CD14-positive monocyte (primary cell): Measurements from ENCODE around the gene PHKA1. TPM values are rescaled to one million over a fixed set of nuclear protein-coding genes. Genes with fewer than 3 reads are reported as not detected.

ENCODE experiments used
- DNase-seq, 3 donors: peaks; one replicate each; pipeline ENCODE4 v3.0.0-alpha.2; 2011 to 2022
- H2AFZ ChIP-seq: 2 replicates; pipeline ENCODE4 v1.6.0; 2012; ENCODE audit warnings: mild to moderate bottlenecking, low read depth, low read length, inconsistent platforms; ENCODE audit not compliant: insufficient read depth, poor library complexity, severe bottlenecking
- H3K27ac ChIP-seq, 2 donors: 1 replicate in 1 of 2; 2 replicates in 1 of 2; pipeline ENCODE4 v1.5.1; 2012 to 2013; ENCODE audit warnings: low read length in 2 of 2, control low read depth in 1 of 2, inconsistent platforms in 1 of 2, low read depth in 1 of 2, mild to moderate bottlenecking in 1 of 2
- H3K27me3 ChIP-seq, 2 donors: one replicate each; pipeline versions ENCODE4 v1.6.0 to v1.6.1; 2011 to 2013; ENCODE audit warnings: low read length in 2 of 2; ENCODE audit not compliant: control insufficient read depth in 2 of 2, insufficient read depth in 2 of 2
- H3K36me3 ChIP-seq, 2 donors: replicated peaks in 1 of 2; 1 replicate in 1 of 2; 2 replicates in 1 of 2; pipeline versions ENCODE4 v1.5.1 to v1.6.1; 2012 to 2013; ENCODE audit warnings: low read length in 2 of 2, control low read depth in 1 of 2, inconsistent platforms in 1 of 2, mild to moderate bottlenecking in 1 of 2; ENCODE audit not compliant: insufficient read depth in 2 of 2, control insufficient read depth in 1 of 2
- H3K4me1 ChIP-seq, 2 donors: 1 replicate in 1 of 2; 2 replicates in 1 of 2; pipeline versions ENCODE4 v1.5.1 to v1.6.1; 2012 to 2013; ENCODE audit warnings: low read length in 2 of 2, control low read depth in 1 of 2, inconsistent platforms in 1 of 2, mild to moderate bottlenecking in 1 of 2, moderate library complexity in 1 of 2; ENCODE audit not compliant: insufficient read depth in 2 of 2, control insufficient read depth in 1 of 2
- H3K4me2 ChIP-seq: replicated peaks from 2 replicates; pipeline ENCODE3; 2012; ENCODE audit warnings: low read length, moderate library complexity, mild to moderate bottlenecking; ENCODE audit not compliant: poor library complexity, severe bottlenecking; ENCODE audit errors: extremely low read depth
- H3K4me3 ChIP-seq, 3 experiments: fragments of 200-600 bp in 1 of 3; sonication (generic) in 1 of 3; replicated peaks in 1 of 3; 1 replicate in 2 of 3; 2 replicates in 1 of 3; pipeline ENCODE4 v1.5.1; 2011 to 2013; ENCODE audit warnings: low read length in 3 of 3, mild to moderate bottlenecking in 3 of 3, control low read depth in 2 of 3, low read depth in 2 of 3, inconsistent platforms in 1 of 3, moderate library complexity in 1 of 3
- H3K79me2 ChIP-seq: 2 replicates; pipeline ENCODE4 v1.6.0; 2012; ENCODE audit warnings: mild to moderate bottlenecking, control low read depth, inconsistent platforms, low read length, moderate library complexity; ENCODE audit not compliant: insufficient read depth
- H3K9ac ChIP-seq: 2 replicates; pipeline ENCODE4 v1.6.0; 2017; ENCODE audit warnings: low read length, mild to moderate bottlenecking; ENCODE audit not compliant: insufficient read depth, poor library complexity, severe bottlenecking
- H3K9me3 ChIP-seq, 2 donors: replicated peaks in 1 of 2; 1 replicate in 1 of 2; 2 replicates in 1 of 2; pipeline versions ENCODE4 v1.5.1 to v1.6.1; 2012 to 2013; ENCODE audit warnings: low read length in 2 of 2, control low read depth in 1 of 2; ENCODE audit not compliant: control insufficient read depth in 1 of 2, insufficient read depth in 1 of 2
- H4K20me1 ChIP-seq: 2 replicates; pipeline ENCODE4 v1.6.0; 2012; ENCODE audit warnings: mild to moderate bottlenecking, low read length, control low read depth, moderate library complexity; ENCODE audit not compliant: insufficient read depth
- H3K27ac Mint-ChIP-seq, 7 donors: one replicate each; pipeline ENCODE4 v1.8.0; 2020; ENCODE audit warnings: mild to moderate bottlenecking in 7 of 7, mixed read lengths in 7 of 7, moderate library complexity in 6 of 7, inconsistent platforms in 2 of 7
- H3K27me3 Mint-ChIP-seq, 3 donors: one replicate each; pipeline ENCODE4 v1.8.0; 2021 to 2022; ENCODE audit warnings: low read depth in 3 of 3, mild to moderate bottlenecking in 3 of 3, mixed read lengths in 3 of 3, moderate library complexity in 3 of 3, inconsistent platforms in 1 of 3
- H3K36me3 Mint-ChIP-seq, 2 donors: one replicate each; pipeline ENCODE4 v1.8.0; 2020; ENCODE audit warnings: mixed read lengths in 2 of 2, inconsistent platforms in 1 of 2, mild to moderate bottlenecking in 1 of 2
- H3K4me1 Mint-ChIP-seq: one replicate; pipeline ENCODE4 v1.8.0; 2020; ENCODE audit warnings: mild to moderate bottlenecking, mixed read lengths
- H3K4me3 Mint-ChIP-seq, 2 donors: one replicate each; pipeline ENCODE4 v1.8.0; 2020; ENCODE audit warnings: mild to moderate bottlenecking in 2 of 2, mixed read lengths in 2 of 2, moderate library complexity in 1 of 2
- H3K9me3 Mint-ChIP-seq, 7 donors: one replicate each; pipeline ENCODE4 v1.8.0; 2020 to 2022; ENCODE audit warnings: mixed read lengths in 7 of 7, mild to moderate bottlenecking in 6 of 7, moderate library complexity in 6 of 7, inconsistent platforms in 2 of 7
- WGBS: methylation state at CpG from one replicate; pipeline ENCODE4 v1.1.5; 2013; ENCODE audit warnings: missing lambda C conversion rate; ENCODE audit not compliant: insufficient coverage; 5-methylcytosine and 5-hydroxymethylcytosine counted together
- intact Hi-C, 2 donors: fragments of 100-400 bp; cut with micrococcal nuclease; formaldehyde crosslinking; loops; one replicate each; pipeline versions ENCODE4 v1.15.0 to v1.15.1; 2023
- polyA plus RNA-seq, 3 donors: library from polyadenylated mRNA; depleted of rRNA in 1 of 3; unstranded in 2 of 3; stranded (reverse) in 1 of 3; fragments of 300-500 nt in 2 of 3; fragments of >200 nt in 1 of 3; fragmentation: Illumina TruSeq in 2 of 3; gene quantifications; 1 replicate in 2 of 3; 2 replicates in 1 of 3; pipeline ENCODE4 v1.2.3, GENCODE V29; 2012 to 2021
- TF ChIP-seq, protein P1 (sequence below): fragments of 200-600 bp; IDR thresholded peaks from one replicate; pipeline ENCODE4 v1.8.0; 2022; ENCODE audit warnings: antibody characterized with exemption, mild to moderate bottlenecking

The PHKA1 gene
- polyA plus RNA-seq, 3 donors: 0.01 TPM; not detected in 2

DNA sequence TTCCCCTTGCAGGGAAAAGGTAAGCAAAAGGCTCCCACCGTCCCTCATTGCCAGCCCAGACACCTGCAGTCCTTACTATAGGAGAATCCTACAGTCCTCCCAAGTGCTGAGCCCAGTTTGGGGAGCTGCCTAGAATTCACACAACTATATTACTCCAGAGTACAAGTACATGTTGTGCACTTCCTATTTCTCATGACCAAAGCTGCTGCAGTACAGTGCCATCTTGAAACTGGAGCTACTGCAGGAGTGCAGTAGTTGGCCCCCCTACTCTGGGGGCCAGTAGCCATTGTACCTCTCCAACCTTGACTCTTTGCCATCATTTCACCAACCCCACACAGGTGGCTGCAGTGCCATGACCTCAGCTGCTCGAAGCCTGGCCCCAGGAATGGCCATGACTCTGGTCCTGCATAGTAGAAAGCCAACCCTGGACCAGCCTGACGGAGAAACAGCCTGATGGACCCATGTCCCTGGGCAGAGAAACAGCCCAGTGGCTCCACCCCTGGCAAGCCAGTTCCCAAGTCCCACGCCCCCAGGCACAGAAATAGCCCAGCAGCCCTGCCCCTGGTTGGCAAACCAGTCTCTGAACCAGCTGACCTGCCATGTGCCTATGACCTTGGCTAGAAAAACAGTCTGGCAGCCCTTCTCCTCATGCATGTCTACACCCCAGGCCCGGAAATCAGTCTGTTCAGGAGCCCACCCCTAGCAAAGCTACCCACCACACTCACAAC lies 51.9 kb downstream of the PHKA1 start:
- Histone ChIP-seq H2AFZ (no peak overlapping the region), H3K4me3 (no peak overlapping the region), H3K9me3 (no peaks in the 10 kb centered on the region), H3K4me2 (no peak overlapping the region), H3K27me3 (no peaks in the 10 kb centered on the region), H3K4me1 (no peaks in the 10 kb centered on the region), H3K9ac (no peak overlapping the region), H3K79me2 (no peaks in the 10 kb centered on the region), H3K27ac (no peak overlapping the region), H3K36me3 (no peaks in the 10 kb centered on the region), H4K20me1 (no peaks in the 10 kb centered on the region)
- H3K27ac Mint-ChIP-seq: no peak overlapping the region
- WGBS: 93% methylated on average over 2 of the region's 5 CpGs
- no peak overlapping the region for H3K4me3 Mint-ChIP-seq
- no peak for DNase-seq
- intact Hi-C loops: no loop called here
- no peaks in the 10 kb centered on the region for H3K36me3 Mint-ChIP-seq
- no peaks in the 10 kb centered on the region for H3K4me1 Mint-ChIP-seq
- TF ChIP-seq, protein P1, sequence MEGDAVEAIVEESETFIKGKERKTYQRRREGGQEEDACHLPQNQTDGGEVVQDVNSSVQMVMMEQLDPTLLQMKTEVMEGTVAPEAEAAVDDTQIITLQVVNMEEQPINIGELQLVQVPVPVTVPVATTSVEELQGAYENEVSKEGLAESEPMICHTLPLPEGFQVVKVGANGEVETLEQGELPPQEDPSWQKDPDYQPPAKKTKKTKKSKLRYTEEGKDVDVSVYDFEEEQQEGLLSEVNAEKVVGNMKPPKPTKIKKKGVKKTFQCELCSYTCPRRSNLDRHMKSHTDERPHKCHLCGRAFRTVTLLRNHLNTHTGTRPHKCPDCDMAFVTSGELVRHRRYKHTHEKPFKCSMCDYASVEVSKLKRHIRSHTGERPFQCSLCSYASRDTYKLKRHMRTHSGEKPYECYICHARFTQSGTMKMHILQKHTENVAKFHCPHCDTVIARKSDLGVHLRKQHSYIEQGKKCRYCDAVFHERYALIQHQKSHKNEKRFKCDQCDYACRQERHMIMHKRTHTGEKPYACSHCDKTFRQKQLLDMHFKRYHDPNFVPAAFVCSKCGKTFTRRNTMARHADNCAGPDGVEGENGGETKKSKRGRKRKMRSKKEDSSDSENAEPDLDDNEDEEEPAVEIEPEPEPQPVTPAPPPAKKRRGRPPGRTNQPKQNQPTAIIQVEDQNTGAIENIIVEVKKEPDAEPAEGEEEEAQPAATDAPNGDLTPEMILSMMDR: no peak
- H3K27me3 Mint-ChIP-seq: peaks cover 0 to 4% (median 3%) of the 10 kb centered on the region in 3 donors
- no peaks in the 10 kb centered on the region for H3K9me3 Mint-ChIP-seq

DNA sequence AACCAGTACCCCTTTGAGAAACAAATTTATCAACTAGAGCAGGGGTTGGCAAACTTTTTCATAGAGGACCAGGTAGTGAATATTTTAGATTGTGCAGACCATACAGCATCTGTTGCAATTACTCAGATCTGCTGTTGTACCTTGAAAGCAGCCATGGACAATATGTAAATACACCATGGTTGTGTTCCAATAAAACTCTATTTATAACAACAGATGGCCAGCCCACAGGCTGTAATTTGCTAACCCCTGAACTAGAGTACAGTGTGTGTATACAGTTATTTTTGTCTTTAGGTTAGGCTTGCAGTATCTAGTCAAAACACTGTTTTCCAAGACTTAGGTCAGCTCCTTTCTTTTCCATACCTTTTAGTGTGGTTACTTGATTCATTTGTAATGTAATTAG lies 54.4 kb downstream of the PHKA1 start:
- Histone ChIP-seq H3K4me2 (no peak overlapping the region), H4K20me1 (no peaks in the 10 kb centered on the region), H3K27me3 (no peaks in the 10 kb centered on the region), H2AFZ (no peak overlapping the region), H3K79me2 (no peaks in the 10 kb centered on the region), H3K9ac (no peak overlapping the region), H3K4me1 (no peaks in the 10 kb centered on the region), H3K27ac (no peak overlapping the region), H3K36me3 (no peaks in the 10 kb centered on the region), H3K4me3 (no peak overlapping the region), H3K9me3 (no peaks in the 10 kb centered on the region)
- no peak for DNase-seq
- H3K27ac Mint-ChIP-seq: no peak overlapping the region
- intact Hi-C loops: no loop called here
- TF ChIP-seq, protein P1: no peak
- H3K9me3 Mint-ChIP-seq: peaks cover 0 to 2% (median 0%) of the 10 kb centered on the region in 7 donors
- H3K27me3 Mint-ChIP-seq: peaks cover 0 to 4% (median 1%) of the 10 kb centered on the region in 3 donors
- no peak overlapping the region for H3K4me3 Mint-ChIP-seq
- no peaks in the 10 kb centered on the region for H3K4me1 Mint-ChIP-seq
- H3K36me3 Mint-ChIP-seq: no peaks in the 10 kb centered on the region
